SK-N-MC (cell line): ENCODE data around the gene PC.

Experiments
- EZH2 ChIP-seq: fragments of 200-600 bp; sonication (generic); IDR thresholded peaks from one replicate; pipeline ENCODE4 v1.6.1; 2017; ENCODE audit warnings: antibody characterized with exemption
- FOXP2 ChIP-seq: optimal IDR thresholded peaks from 2 replicates; pipeline ENCODE3; 2011; ENCODE audit warnings: mild to moderate bottlenecking, moderate library complexity; ENCODE audit not compliant: insufficient read depth; ENCODE audit errors: extremely low read length, control extremely low read depth
- POLR2AphosphoS5 ChIP-seq: IDR thresholded peaks from 2 replicates; pipeline ENCODE4 v1.6.1; 2012; ENCODE audit warnings: mild to moderate bottlenecking, low read depth, low read length, borderline replicate concordance

DNA sequence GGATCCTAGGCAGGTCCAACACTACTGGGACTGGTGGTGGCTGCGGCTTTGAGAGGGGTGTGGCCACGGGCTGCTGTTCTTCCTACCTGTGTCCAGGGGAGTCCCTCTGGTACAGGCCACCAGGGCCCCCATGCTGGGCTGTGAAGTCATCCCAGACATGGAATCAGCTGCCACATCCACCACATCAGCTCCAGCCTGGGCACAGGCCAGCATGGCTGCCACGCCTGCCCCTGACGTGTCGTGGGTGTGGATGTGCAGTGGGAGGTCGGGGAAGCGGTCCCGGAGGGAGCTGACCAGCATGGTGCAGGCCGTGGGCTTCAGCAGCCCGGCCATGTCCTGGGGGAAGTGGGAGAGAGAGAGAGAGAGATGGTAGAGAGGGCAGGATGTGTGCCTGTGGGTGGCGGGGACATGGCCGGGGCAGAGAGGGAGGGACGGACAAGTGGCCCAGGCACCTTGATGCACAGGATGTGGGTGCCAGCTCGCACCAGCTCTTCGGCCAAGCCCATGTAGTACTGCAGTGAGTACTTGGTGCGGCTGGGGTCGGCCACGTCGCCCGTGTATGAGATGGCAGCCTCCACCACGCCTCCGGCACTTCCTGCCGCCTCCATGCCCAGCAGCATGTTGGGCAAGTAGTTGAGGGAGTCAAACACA lies 107.5 kb downstream of the PC start:
- TF ChIP-seq EZH2: no peak
- no peak for TF ChIP-seq POLR2AphosphoS5
- no peak for TF ChIP-seq FOXP2
